ENCODE data around the gene DHRS4. TPM values are rescaled to one million over a fixed set of nuclear protein-coding genes. Genes with fewer than 3 reads are reported as not detected.
"Not testable (repeated sequence)": the region's sequence is repeated elsewhere in the genome, so short reads cannot be mapped to it uniquely, and the experiment has no call there.

The DHRS4 gene
- total RNA-seq, 2 donors from 2014 or later, result 12.3 to 19.0 TPM

DNA sequence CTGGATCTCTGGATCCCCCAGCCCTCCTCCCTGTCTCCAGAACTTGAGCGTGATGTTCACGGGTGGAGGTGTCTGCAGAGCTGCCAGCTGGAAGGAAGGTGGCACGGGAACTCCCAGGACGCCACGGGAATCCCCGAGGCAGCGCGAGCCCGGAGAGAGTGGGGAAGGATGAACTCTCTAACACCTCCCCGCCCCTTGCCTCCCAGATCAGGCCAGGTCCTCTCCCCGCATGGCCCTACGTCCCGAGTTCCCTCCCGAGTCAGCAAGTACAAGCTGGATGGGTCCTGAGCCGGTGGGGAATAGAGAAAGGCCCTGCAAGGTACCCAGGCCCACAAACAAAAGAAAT lies 52.9 kb downstream of the DHRS4 start:
- DNase-seq (ENCODE audit: low spot score); H3K27me3 Mint-ChIP-seq; H3K9me3 Mint-ChIP-seq; H3K27ac Mint-ChIP-seq; H3K36me3 Mint-ChIP-seq; H3K4me3 Mint-ChIP-seq: not testable (repeated sequence)
- peak; percentile 63 to 76 for ATAC-seq
- peaks cover 12 to 24% of the 10 kb centered on the region in 2 donors for H3K4me1 Mint-ChIP-seq (ENCODE audit: low read depth in 2 of 2)

DNA sequence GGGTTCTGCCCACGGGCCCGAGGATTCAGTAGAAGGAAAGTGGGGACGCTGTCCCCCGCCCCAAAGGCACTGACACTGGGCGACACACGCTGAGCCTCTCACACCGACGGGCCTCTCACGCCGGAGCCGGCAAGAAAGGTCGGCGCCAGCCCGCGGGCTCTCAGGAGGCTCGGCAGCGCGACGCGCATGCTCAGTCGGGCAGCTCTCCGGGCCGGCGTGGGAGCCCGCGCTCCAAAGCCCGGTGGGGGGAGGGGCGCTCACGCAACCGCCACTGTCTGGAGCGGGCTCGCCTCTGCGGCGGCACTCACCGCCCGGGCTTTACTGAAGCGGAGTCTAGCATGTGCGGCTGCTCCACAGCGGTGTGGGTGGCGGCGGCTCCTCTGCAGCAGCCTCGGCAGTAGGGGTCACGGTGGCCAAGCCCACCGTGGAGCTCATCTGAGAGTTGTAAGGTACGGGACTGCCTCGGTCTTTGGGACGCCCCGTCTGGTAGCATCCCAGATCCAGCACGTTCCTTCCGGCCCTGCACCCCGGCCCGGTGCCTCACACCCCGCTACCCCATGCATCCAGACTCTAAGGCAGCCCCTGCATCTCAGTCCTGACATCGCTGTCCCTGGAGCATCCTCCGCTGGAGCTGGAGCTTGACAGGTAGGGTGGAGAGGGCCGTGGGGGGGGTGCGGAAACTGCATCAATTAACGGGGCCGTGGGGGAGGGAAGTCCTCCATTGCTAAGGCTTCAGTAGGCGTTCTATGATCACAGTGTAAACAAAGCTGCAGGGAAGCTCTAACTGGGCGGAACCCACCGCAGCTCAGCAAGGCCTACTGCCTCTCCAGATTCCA lies 53.5 kb downstream of the DHRS4 start:
- peak; percentile 95 to 96 for ATAC-seq
- H3K27me3 Mint-ChIP-seq, H3K27ac Mint-ChIP-seq, H3K36me3 Mint-ChIP-seq, H3K9me3 Mint-ChIP-seq: not testable (repeated sequence)
- DNase-seq (ENCODE audit: low spot score), result peak; percentile 75
- Mint-ChIP-seq H3K4me3 (peak overlapping the region; percentile 64), H3K4me1 (ENCODE audit: low read depth in 2 of 2) (peaks cover 12 to 25% of the 10 kb centered on the region in 2 donors)

DNA sequence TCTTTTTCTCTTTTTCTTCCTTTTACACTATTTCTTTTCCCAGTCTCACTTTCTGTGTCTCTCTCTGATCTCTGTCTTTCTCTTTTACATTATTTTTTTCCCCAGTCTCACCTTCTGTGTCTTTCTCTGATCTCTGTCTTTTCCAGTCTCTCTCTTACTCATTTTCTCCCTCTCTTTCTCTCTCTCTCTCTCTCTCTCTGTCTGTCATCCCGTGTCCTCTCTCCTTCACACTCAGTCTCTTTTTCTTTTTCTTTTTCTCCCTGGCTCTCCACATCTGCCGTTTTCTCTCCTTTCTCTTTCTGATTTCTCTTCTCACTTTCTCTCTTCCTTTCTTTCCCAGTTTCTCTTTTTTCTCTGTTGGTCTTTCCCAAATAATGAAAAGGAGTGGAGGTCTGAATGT lies 57.5 kb downstream of the DHRS4 start:
- H3K4me1 Mint-ChIP-seq (ENCODE audit: low read depth in 2 of 2), result peaks cover 12 to 25% of the 10 kb centered on the region in 2 donors
- H3K9me3 Mint-ChIP-seq, result no peaks in the 10 kb centered on the region
- H3K27me3 Mint-ChIP-seq, result no peaks in the 10 kb centered on the region
- H3K36me3 Mint-ChIP-seq, result no peaks in the 10 kb centered on the region
- H3K27ac Mint-ChIP-seq, result peak overlapping the region in 1 of 2 donors; percentile 13
- ATAC-seq (no peak), DNase-seq (ENCODE audit: low spot score) (no peak)
- peak overlapping the region; percentile 28 for H3K4me3 Mint-ChIP-seq

- not testable (repeated sequence) for DNase-seq (ENCODE audit: low spot score); H3K27me3 Mint-ChIP-seq; H3K36me3 Mint-ChIP-seq; H3K27ac Mint-ChIP-seq; ATAC-seq; H3K4me3 Mint-ChIP-seq; H3K9me3 Mint-ChIP-seq
- H3K4me1 Mint-ChIP-seq (ENCODE audit: low read depth in 2 of 2), result peaks cover 16 to 23% of the 10 kb centered on the region in 2 donors
Observed at GRCh38 chr14:24012726-24013273, 59.2 kb downstream of the DHRS4 start.

DNA sequence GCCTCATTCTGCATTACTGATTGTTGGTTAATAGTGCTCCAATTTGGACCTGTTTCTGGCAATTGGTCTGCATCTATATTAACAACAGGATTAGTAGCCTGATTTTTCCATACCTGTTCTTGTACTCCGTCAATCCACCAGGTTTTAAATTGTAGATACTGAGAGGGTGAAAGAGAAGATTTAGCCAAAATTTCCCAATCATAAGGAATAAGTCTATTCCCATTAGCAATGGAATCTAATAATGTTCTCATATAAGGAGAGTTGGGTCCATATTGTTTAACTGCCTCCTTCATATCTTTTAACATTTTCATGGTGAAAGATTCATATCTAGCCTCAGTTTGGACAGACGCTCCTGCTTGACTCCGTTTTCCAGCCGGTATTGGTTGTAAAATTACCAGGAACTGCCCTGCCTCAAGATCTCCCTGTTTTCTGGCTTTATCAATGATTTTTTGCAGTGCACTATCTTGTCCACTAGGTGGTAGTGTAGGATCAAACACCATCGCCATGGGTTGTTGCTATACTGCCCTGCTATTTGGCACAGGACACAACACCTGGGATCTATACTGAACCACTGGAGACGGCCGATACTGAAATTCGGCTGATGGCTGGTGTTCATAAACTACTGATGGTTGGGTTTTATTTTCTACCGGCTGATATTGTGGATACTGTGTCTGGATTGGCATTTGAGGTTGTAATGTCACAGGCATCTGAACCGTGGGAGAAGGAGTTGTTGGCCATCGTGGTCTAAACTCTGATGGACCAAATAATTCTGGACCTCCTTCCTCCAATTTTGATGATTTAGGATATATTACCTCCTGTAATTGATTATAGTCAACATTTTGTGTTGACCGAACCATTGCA lies 60.3 kb downstream of the DHRS4 start:
- no peak overlapping the region for H3K27ac Mint-ChIP-seq
- ATAC-seq (peak; percentile 82 to 85), DNase-seq (ENCODE audit: low spot score) (no peak)
- no peaks in the 10 kb centered on the region for H3K36me3 Mint-ChIP-seq
- peaks cover under 1% of the 10 kb centered on the region for H3K9me3 Mint-ChIP-seq
- no peak overlapping the region for H3K4me3 Mint-ChIP-seq
- peaks cover 0 to 10% of the 10 kb centered on the region in 2 donors for H3K27me3 Mint-ChIP-seq
- peaks cover 10 to 18% of the 10 kb centered on the region in 2 donors for H3K4me1 Mint-ChIP-seq (ENCODE audit: low read depth in 2 of 2)

DNA sequence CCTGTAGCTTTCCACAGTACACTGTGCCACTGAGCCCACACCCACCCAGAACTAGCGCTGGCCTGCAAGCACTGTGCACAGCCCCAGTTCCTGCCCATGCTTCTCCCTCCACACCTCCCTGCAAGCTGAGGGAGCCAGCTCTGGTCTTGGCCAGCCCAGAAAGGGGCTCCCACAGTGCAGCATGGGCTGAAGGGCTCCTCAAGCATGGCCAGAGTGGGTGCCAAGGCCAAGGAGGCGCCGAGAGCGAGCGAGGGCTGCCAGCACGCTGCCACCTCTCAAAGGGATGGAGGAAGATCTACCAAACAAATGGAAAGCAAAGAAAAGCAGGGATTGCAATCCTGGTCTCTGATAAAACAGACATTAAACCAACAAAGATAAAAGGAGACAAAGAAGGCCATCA lies 62.2 kb downstream of the DHRS4 start:
- H3K27ac Mint-ChIP-seq; DNase-seq (ENCODE audit: low spot score); H3K9me3 Mint-ChIP-seq; H3K4me3 Mint-ChIP-seq; H3K36me3 Mint-ChIP-seq; ATAC-seq: not testable (repeated sequence)
- H3K27me3 Mint-ChIP-seq, result peaks cover 0 to 14% of the 10 kb centered on the region in 2 donors
- peaks cover 7 to 13% of the 10 kb centered on the region in 2 donors for H3K4me1 Mint-ChIP-seq (ENCODE audit: low read depth in 2 of 2)

Other genes starting within 250 kb of the DHRS4 start
- gene DHRS4L2, start 35.2 kb downstream of the DHRS4 start, total RNA-seq, result 10 to 100 TPM; 13.7 to 16.5 TPM
- gene CARMIL3, start 98.2 kb downstream of the DHRS4 start, total RNA-seq, result under 1 TPM; 0.10 to 0.50 TPM
- not detected for gene CPNE6, start 117.8 kb downstream of the DHRS4 start, total RNA-seq
- 10 to 100 TPM; 30.4 to 68.3 TPM for gene PCK2, start 140.5 kb downstream of the DHRS4 start, total RNA-seq
- gene DCAF11, start 161.0 kb downstream of the DHRS4 start, total RNA-seq, result 10 to 100 TPM; 87.4 to 96.1 TPM
- 1 to 10 TPM; 1.8 to 2.2 TPM for gene NRL, start 161.2 kb downstream of the DHRS4 start, total RNA-seq
- 1 to 10 TPM in 1 of 2 donors, under 1 TPM in 1; 0.67 to 1.8 TPM for gene FITM1, start 176.9 kb downstream of the DHRS4 start, total RNA-seq
- 100 to 1,000 TPM; 237 to 406 TPM for gene PSME1, start 182.4 kb downstream of the DHRS4 start, total RNA-seq
- 10 to 100 TPM; 28.7 to 37.5 TPM for gene EMC9, start 187.8 kb downstream of the DHRS4 start, total RNA-seq
- 100 to 1,000 TPM; 600 to 673 TPM for gene PSME2, start 192.8 kb downstream of the DHRS4 start, total RNA-seq
- 100 to 1,000 TPM; 115 to 170 TPM for gene RNF31, start 193.7 kb downstream of the DHRS4 start, total RNA-seq
- 100 to 1,000 TPM; 135 to 227 TPM for gene IRF9, start 207.5 kb downstream of the DHRS4 start, total RNA-seq
- gene REC8, start 218.3 kb downstream of the DHRS4 start, total RNA-seq, result 10 to 100 TPM; 52.1 to 85.9 TPM
- gene IPO4, start 235.0 kb downstream of the DHRS4 start, total RNA-seq, result 100 to 1,000 TPM in 1 of 2 donors, 10 to 100 TPM in 1; 52.8 to 145 TPM
- gene TM9SF1, start 241.7 kb downstream of the DHRS4 start, total RNA-seq, result 10 to 100 TPM; 27.6 to 30.2 TPM